Thoracic aorta (tissue), 2 donors: ENCODE results near the gene SGIP1. TPM values are rescaled to one million over a fixed set of nuclear protein-coding genes. Genes with fewer than 3 reads are reported as not detected.

ENCODE experiments used
- ATAC-seq: fragments of 150-250 bp; one replicate; pipeline ENCODE4 v1.8.0; 2017; ENCODE audit warnings: low read depth; ENCODE audit not compliant: insufficient number of reproducible peaks, low FRiP score
- DNase-seq: peaks from one replicate; pipeline ENCODE4 v3.0.0-alpha.2; 2020; ENCODE audit warnings: low spot score
- H3K27ac ChIP-seq, 2 donors: fragments of 200-600 bp; sonication (generic); 1 replicate in 1 of 2; 2 replicates in 1 of 2; pipeline ENCODE4 v1.5.1; 2016; ENCODE audit warnings: mild to moderate bottlenecking in 2 of 2, moderate library complexity in 2 of 2
- H3K27me3 ChIP-seq: fragments of 200-600 bp; sonication (generic); replicated peaks from 2 replicates; pipeline ENCODE4 v1.6.0; 2016; ENCODE audit warnings: mild to moderate bottlenecking; ENCODE audit not compliant: insufficient read depth
- H3K36me3 ChIP-seq: fragments of 200-600 bp; sonication (generic); one replicate; pipeline ENCODE4 v1.5.1; 2016
- H3K4me1 ChIP-seq, 2 donors: fragments of 200-600 bp; sonication (generic); 1 replicate in 1 of 2; 2 replicates in 1 of 2; pipeline versions ENCODE4 v1.5.1 to v1.6.0; 2016; ENCODE audit warnings: low read depth in 2 of 2, mild to moderate bottlenecking in 1 of 2; ENCODE audit not compliant: control insufficient read depth in 1 of 2
- H3K4me3 ChIP-seq: fragments of 200-600 bp; sonication (generic); 2 replicates; pipeline ENCODE4 v1.5.1; 2016; ENCODE audit warnings: mild to moderate bottlenecking
- H3K9me3 ChIP-seq: fragments of 200-600 bp; sonication (generic); 2 replicates; pipeline ENCODE4 v1.5.1; 2016
- CTCF ChIP-seq: fragments of 200-600 bp; sonication (generic); IDR thresholded peaks from one replicate; pipeline ENCODE4 v1.5.1; 2019; ENCODE audit warnings: antibody characterized with exemption
- total RNA-seq, 2 donors: library from RNA; depleted of rRNA; stranded (reverse); fragments of >200 nt; gene quantifications; one replicate each; pipeline versions ENCODE4 v1.1.0 to v1.2.3, GENCODE V29; 2016

Gene SGIP1
- total RNA-seq, 2 donors from 2014 or later, result 47.4 to 116 TPM

- H3K27ac ChIP-seq, result no peak overlapping the region
Observed at GRCh38 chr1:66605419-66605997, 71.6 kb downstream of the SGIP1 start.

GRCh38 chr1:66606362-66607065 lies 72.6 kb downstream of the SGIP1 start:
- TF ChIP-seq CTCF, result no peak
- no peaks in the 10 kb centered on the region for H3K4me1 ChIP-seq
- H3K9me3 ChIP-seq, result no peaks in the 10 kb centered on the region
- no peak overlapping the region for H3K27ac ChIP-seq
- H3K36me3 ChIP-seq, result no peaks in the 10 kb centered on the region
- H3K27me3 ChIP-seq, result no peaks in the 10 kb centered on the region
- no peak for ATAC-seq
- DNase-seq, result no peak
- H3K4me3 ChIP-seq, result no peak overlapping the region

More at GRCh38 chr1:66605419-66605997, 71.6 kb downstream of the SGIP1 start:
- no peaks in the 10 kb centered on the region for H3K9me3 ChIP-seq
- H3K27me3 ChIP-seq, result no peaks in the 10 kb centered on the region
- DNase-seq, result no peak
- H3K4me1 ChIP-seq, result no peaks in the 10 kb centered on the region
- no peak overlapping the region for H3K4me3 ChIP-seq
- no peak for TF ChIP-seq CTCF
- no peaks in the 10 kb centered on the region for H3K36me3 ChIP-seq
- no peak for ATAC-seq

GRCh38 chr1:66607458-66607857 lies 73.5 kb downstream of the SGIP1 start:
- H3K4me1 ChIP-seq, result no peaks in the 10 kb centered on the region
- H3K27ac ChIP-seq, result no peak overlapping the region
- no peak for ATAC-seq
- DNase-seq, result no peak
- no peak overlapping the region for H3K4me3 ChIP-seq
- H3K27me3 ChIP-seq, result no peaks in the 10 kb centered on the region
- no peak for TF ChIP-seq CTCF
- H3K36me3 ChIP-seq, result no peaks in the 10 kb centered on the region
- no peaks in the 10 kb centered on the region for H3K9me3 ChIP-seq

- no peak overlapping the region for H3K4me3 ChIP-seq
- peaks cover 3 to 27% of the 10 kb centered on the region in 2 donors for H3K4me1 ChIP-seq
- ATAC-seq, result peak; percentile 24
- no peak overlapping the region for H3K27ac ChIP-seq
- TF ChIP-seq CTCF, result no peak
- H3K27me3 ChIP-seq, result no peaks in the 10 kb centered on the region
- no peak for DNase-seq
- no peaks in the 10 kb centered on the region for H3K36me3 ChIP-seq
- H3K9me3 ChIP-seq, result no peaks in the 10 kb centered on the region
Observed at GRCh38 chr1:66613187-66613586, 79.2 kb downstream of the SGIP1 start.

- no peaks in the 10 kb centered on the region for H3K9me3 ChIP-seq
- H3K4me1 ChIP-seq, result peaks cover 3 to 37% of the 10 kb centered on the region in 2 donors
- DNase-seq (no peak), ATAC-seq (no peak)
- H3K4me3 ChIP-seq, result no peak overlapping the region
- no peaks in the 10 kb centered on the region for H3K27me3 ChIP-seq
- TF ChIP-seq CTCF, result no peak
- H3K27ac ChIP-seq, result no peak overlapping the region
- no peaks in the 10 kb centered on the region for H3K36me3 ChIP-seq
Observed at GRCh38 chr1:66617362-66618184, 83.6 kb downstream of the SGIP1 start.
